IMR-90 (cell line): ENCODE data around the gene PCCB. TPM values are rescaled to one million over a fixed set of nuclear protein-coding genes. Genes with fewer than 3 reads are reported as not detected.

ENCODE experiments used
- ATAC-seq: fragments of 200-7000 bp; cut with Tn5 transposase; 2 replicates; pipeline ENCODE4 v1.9.1; 2020; ENCODE audit warnings: low read depth, mild to moderate bottlenecking, moderate library complexity
- BruUV-seq: library from RNA; stranded (reverse); fragments of 400-500 nt; replicated peaks from 2 replicates; lab custom pipeline; 2021; lab: Mats Ljungman, UMichigan
- CTCF ChIA-PET: fragments of 300-600 bp; formaldehyde crosslinking; extraction: SDS; loops from one replicate; lab custom pipeline; 2021; ENCODE audit warnings: antibody characterized with exemption; lab: Yijun Ruan, JAX
- POLR2A ChIA-PET: fragments of 300-600 bp; sonication (Branson Sonifier 250); formaldehyde crosslinking; loops from one replicate; lab custom pipeline; 2022; ENCODE audit warnings: antibody characterized with exemption; ENCODE audit not compliant: unreplicated experiment; lab: Charles Lee
- DNase-seq: peaks from one replicate; pipeline ENCODE4 v3.0.0; 2013
- H2AFZ ChIP-seq: replicated peaks from 2 replicates; pipeline ENCODE3; 2013; ENCODE audit warnings: low read length, mild to moderate bottlenecking; ENCODE audit not compliant: poor library complexity
- H2AK5ac ChIP-seq: 2 replicates; pipeline ENCODE4 v1.6.1; 2013; ENCODE audit warnings: low read depth, low read length, inconsistent platforms
- H2AK9ac ChIP-seq: replicated peaks from 2 replicates; pipeline ENCODE3; 2013; ENCODE audit warnings: mild to moderate bottlenecking, low read depth, low read length, moderate library complexity; ENCODE audit not compliant: poor library complexity
- H2BK120ac ChIP-seq: 2 replicates; pipeline ENCODE4 v1.6.1; 2013; ENCODE audit warnings: low read depth, low read length, inconsistent platforms
- H2BK15ac ChIP-seq: 3 replicates; pipeline ENCODE4 v1.6.1; 2013; ENCODE audit warnings: low read depth, low read length, inconsistent platforms
- H2BK20ac ChIP-seq: 2 replicates; pipeline ENCODE4 v1.6.1; 2013; ENCODE audit warnings: low read depth, mild to moderate bottlenecking, inconsistent platforms, low read length, moderate library complexity
- H2BK5ac ChIP-seq: 2 replicates; pipeline ENCODE4 v1.6.1; 2013; ENCODE audit warnings: mild to moderate bottlenecking, low read depth, low read length, inconsistent platforms; ENCODE audit not compliant: poor library complexity, severe bottlenecking
- H3K14ac ChIP-seq: replicated peaks from 2 replicates; pipeline ENCODE4 v1.6.1; 2013; ENCODE audit warnings: low read depth, low read length, inconsistent platforms
- H3K18ac ChIP-seq: 2 replicates; pipeline ENCODE4 v1.6.1; 2013; ENCODE audit warnings: low read depth, low read length, control low read depth
- H3K23ac ChIP-seq: 2 replicates; pipeline ENCODE4 v1.6.1; 2013; ENCODE audit warnings: low read depth, low read length, inconsistent platforms
- H3K27ac ChIP-seq: 2 replicates; pipeline ENCODE4 v1.5.1; 2013; ENCODE audit warnings: mild to moderate bottlenecking, control low read depth, low read length; ENCODE audit not compliant: insufficient read depth
- H3K27me3 ChIP-seq: 2 replicates; pipeline ENCODE4 v1.6.1; 2013; ENCODE audit warnings: low read length; ENCODE audit not compliant: control insufficient read depth, insufficient read depth
- H3K36me3 ChIP-seq: 2 replicates; pipeline ENCODE4 v1.6.1; 2013; ENCODE audit warnings: low read length, mixed read lengths; ENCODE audit not compliant: control insufficient read depth, insufficient read depth
- H3K4ac ChIP-seq: 2 replicates; pipeline ENCODE4 v1.6.1; 2013; ENCODE audit warnings: low read depth, low read length, inconsistent platforms
- H3K4me1 ChIP-seq: 2 replicates; pipeline ENCODE4 v1.6.1; 2013; ENCODE audit warnings: low read length, mixed read lengths; ENCODE audit not compliant: control insufficient read depth, insufficient read depth
- H3K4me2 ChIP-seq: 2 replicates; pipeline ENCODE4 v1.6.1; 2013; ENCODE audit warnings: low read depth, mild to moderate bottlenecking, control low read depth, low read length, moderate library complexity
- H3K4me3 ChIP-seq: 2 replicates; pipeline ENCODE4 v1.5.1; 2013; ENCODE audit warnings: low read depth, mild to moderate bottlenecking, control low read depth, low read length, moderate library complexity; ENCODE audit not compliant: insufficient read depth
- H3K56ac ChIP-seq: 2 replicates; pipeline ENCODE4 v1.6.1; 2013; ENCODE audit warnings: low read length, inconsistent platforms; ENCODE audit not compliant: insufficient read depth; ENCODE audit errors: extremely low read depth
- H3K79me1 ChIP-seq, 2 experiments: 2 replicates each; pipeline ENCODE4 v1.6.1; 2013; ENCODE audit warnings: low read length in 2 of 2, inconsistent platforms in 1 of 2, low read depth in 1 of 2
- H3K9ac ChIP-seq: 2 replicates; pipeline ENCODE4 v1.6.1; 2013; ENCODE audit warnings: low read depth, low read length, control low read depth
- H3K9me1 ChIP-seq: 2 replicates; pipeline ENCODE4 v1.6.1; 2013; ENCODE audit warnings: low read length, inconsistent platforms; ENCODE audit not compliant: insufficient read depth
- H3K9me3 ChIP-seq: 2 replicates; pipeline ENCODE4 v1.6.1; 2013; ENCODE audit warnings: low read length; ENCODE audit not compliant: control insufficient read depth, insufficient read depth
- H4K20me1 ChIP-seq: 2 replicates; pipeline ENCODE4 v1.6.1; 2013; ENCODE audit warnings: low read length, inconsistent platforms; ENCODE audit not compliant: insufficient read depth
- H4K5ac ChIP-seq: 2 replicates; pipeline ENCODE4 v1.6.1; 2013; ENCODE audit warnings: mild to moderate bottlenecking, low read depth, low read length, control low read depth
- H4K8ac ChIP-seq, 2 experiments: 2 replicates each; pipeline ENCODE4 v1.6.1; 2013; ENCODE audit warnings: low read depth in 2 of 2, low read length in 2 of 2, control low read depth in 1 of 2, inconsistent platforms in 1 of 2
- H4K91ac ChIP-seq: 2 replicates; pipeline ENCODE4 v1.6.1; 2013; ENCODE audit warnings: low read depth, low read length, inconsistent platforms; ENCODE audit not compliant: insufficient read depth
- CEBPB ChIP-seq: IDR thresholded peaks from 2 replicates; pipeline ENCODE4 v1.6.1; 2012; ENCODE audit warnings: low read depth, low read length, improper control_type of control experiment
- CHD1 ChIP-seq: IDR thresholded peaks from 2 replicates; pipeline ENCODE4 v1.6.1; 2012; ENCODE audit warnings: low read depth, low read length, improper control_type of control experiment
- CTCF ChIP-seq: conservative IDR thresholded peaks from 2 replicates; pipeline ENCODE4 v1.5.1; 2012; ENCODE audit warnings: mild to moderate bottlenecking, low read depth, low read length, improper control_type of control experiment
- ELK1 ChIP-seq: fragments of 150-350 bp; IDR thresholded peaks from 2 replicates; pipeline ENCODE4 v1.6.1; 2016; ENCODE audit warnings: low read depth, mild to moderate bottlenecking, low read length, moderate library complexity, borderline replicate concordance
- FOS ChIP-seq: fragments of 150-350 bp; IDR thresholded peaks from 2 replicates; pipeline ENCODE4 v1.6.1; 2016; ENCODE audit warnings: low read depth, low read length
- MAFK ChIP-seq: IDR thresholded peaks from 2 replicates; pipeline ENCODE4 v1.6.1; 2012; ENCODE audit warnings: low read depth, low read length, improper control_type of control experiment
- MAZ ChIP-seq: IDR thresholded peaks from 2 replicates; pipeline ENCODE4 v1.6.1; 2012; ENCODE audit warnings: low read depth, mild to moderate bottlenecking, low read length, improper control_type of control experiment, moderate library complexity, borderline replicate concordance
- MXI1 ChIP-seq: IDR thresholded peaks from 2 replicates; pipeline ENCODE4 v1.6.1; 2012; ENCODE audit warnings: low read depth, mild to moderate bottlenecking, low read length, moderate library complexity, borderline replicate concordance
- RAD21 ChIP-seq: IDR thresholded peaks from 2 replicates; pipeline ENCODE4 v1.6.1; 2012; ENCODE audit warnings: low read length, improper control_type of control experiment
- RCOR1 ChIP-seq: IDR thresholded peaks from 2 replicates; pipeline ENCODE4 v1.6.1; 2012; ENCODE audit warnings: mild to moderate bottlenecking, low read length, improper control_type of control experiment; ENCODE audit not compliant: insufficient replicate concordance
- SMC3 ChIP-seq: fragments of 150-350 bp; IDR thresholded peaks from 2 replicates; pipeline ENCODE4 v1.6.1; 2016; ENCODE audit warnings: low read depth, mild to moderate bottlenecking, antibody characterized with exemption, low read length, moderate library complexity
- WGBS, 2 experiments: methylation state at CpG; one replicate each; pipeline versions ENCODE4 v1.1.5 to v1.1.7; 2013; ENCODE audit warnings: missing lambda C conversion rate in 2 of 2; ENCODE audit not compliant: insufficient read length in 1 of 2; ENCODE audit errors: extremely low coverage in 2 of 2; 5-methylcytosine and 5-hydroxymethylcytosine counted together
- dilution Hi-C: fragments of 300-500 bp; cut with HindIII; formaldehyde crosslinking; loops from one replicate; pipeline ENCODE4 v1.14.3; 2018; ENCODE audit warnings: low sequenced_read_pairs; ENCODE audit not compliant: unreplicated experiment
- in situ Hi-C: fragments of 300-500 bp; cut with MboI; formaldehyde crosslinking; loops from 3 replicates; pipeline ENCODE4 v1.14.3; 2019; ENCODE audit warnings: low sequenced_read_pairs, inconsistent platforms, mixed read lengths
- intact Hi-C: fragments of 100-400 bp; cut with micrococcal nuclease; formaldehyde crosslinking; loops from 2 replicates; pipeline ENCODE4 v1.10.0; 2022
- polyA plus RNA-seq, 3 experiments: library from polyadenylated mRNA; depleted of rRNA; stranded (reverse); fragments of >200 nt; gene quantifications; 2 replicates each; pipeline ENCODE4 v1.2.3, GENCODE V29; 2012; ENCODE audit warnings: low replicate concordance in 1 of 3
- total RNA-seq: library from RNA; depleted of rRNA; stranded (reverse); fragments of >200 nt; gene quantifications from 2 replicates; pipeline ENCODE4 v1.2.3, GENCODE V29; 2012
- TF ChIP-seq, protein P1 (sequence below): fragments of 150-350 bp; IDR thresholded peaks from 2 replicates; pipeline ENCODE4 v1.6.1; 2017; ENCODE audit warnings: mild to moderate bottlenecking, antibody characterized with exemption, low read length, low read depth

The PCCB gene
- total and polyA plus RNA-seq, 2 of the 4 experiments (the other 2 are of a cell fraction), result 40.5 to 76.2 TPM

- Histone ChIP-seq H2BK20ac (no peak overlapping the region), H3K4me1 (peaks cover 9% of the 10 kb centered on the region), H3K4ac (no peak overlapping the region), H3K18ac (no peak overlapping the region), H4K20me1 (no peaks in the 10 kb centered on the region), H2AK9ac (no peak overlapping the region), H3K4me2 (no peak overlapping the region), H2AFZ (no peak overlapping the region), H3K9me3 (peaks cover 10% of the 10 kb centered on the region), H2BK120ac (no peak overlapping the region), H3K27ac (no peak overlapping the region), H3K79me1 (peaks cover 3 to 6% of the 10 kb centered on the region in 2 experiments; a peak in 2 of 4 replicates), H3K23ac (no peak overlapping the region), H4K91ac (no peak overlapping the region), H3K9me1 (no peaks in the 10 kb centered on the region), H2AK5ac (no peak overlapping the region), H2BK15ac (no peak overlapping the region), H3K4me3 (no peak overlapping the region), H4K5ac (no peak overlapping the region), H3K56ac (no peak overlapping the region), H3K27me3 (no peaks in the 10 kb centered on the region), H3K9ac (no peak overlapping the region), H4K8ac (no peak overlapping the region), H3K36me3 (peaks cover 6% of the 10 kb centered on the region), H3K14ac (no peak overlapping the region), H2BK5ac (no peak overlapping the region)
- intact Hi-C loops, result no loop called here
- TF ChIP-seq RAD21 (no peak), MAZ (no peak), MAFK (no peak), CHD1 (no peak), RCOR1 (no peak), ELK1 (no peak), SMC3 (no peak), CTCF (no peak), CEBPB (no peak), MXI1 (no peak), FOS (no peak)
- TF ChIP-seq, protein P1, sequence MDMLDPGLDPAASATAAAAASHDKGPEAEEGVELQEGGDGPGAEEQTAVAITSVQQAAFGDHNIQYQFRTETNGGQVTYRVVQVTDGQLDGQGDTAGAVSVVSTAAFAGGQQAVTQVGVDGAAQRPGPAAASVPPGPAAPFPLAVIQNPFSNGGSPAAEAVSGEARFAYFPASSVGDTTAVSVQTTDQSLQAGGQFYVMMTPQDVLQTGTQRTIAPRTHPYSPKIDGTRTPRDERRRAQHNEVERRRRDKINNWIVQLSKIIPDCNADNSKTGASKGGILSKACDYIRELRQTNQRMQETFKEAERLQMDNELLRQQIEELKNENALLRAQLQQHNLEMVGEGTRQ, result no peak
- no TSS peak for BruUV-seq
- dilution Hi-C loops, result no loop called here
- WGBS, 2 experiments, result no CpG with 5 or more reads among the region's 6 CpGs
- CTCF ChIA-PET, result no interaction called here
- POLR2A ChIA-PET, result no interaction called here
- ATAC-seq (peak; percentile 54), DNase-seq (peak; percentile 50)
- in situ Hi-C loops, result no loop called here
Measured at GRCh38 chr3:136283627-136284026, 33.5 kb downstream of the PCCB start.
